Tibial nerve (tissue), 4 donors: ENCODE data around the gene GRB10. TPM values are rescaled to one million over a fixed set of nuclear protein-coding genes. Genes with fewer than 3 reads are reported as not detected.
A peak's percentile ranks its signal among the peaks of the same experiment; 100 is the strongest.

Source experiments
- DNase-seq, 2 donors: peaks; one replicate each; pipeline ENCODE4 v3.0.0-alpha.2; 2019; ENCODE audit warnings: low spot score in 2 of 2
- H3K27ac ChIP-seq, 4 donors: fragments of 200-600 bp; sonication (generic) in 3 of 4; one replicate each; pipeline ENCODE4 v1.5.1; 2017 to 2019; ENCODE audit warnings: mild to moderate bottlenecking in 1 of 4
- H3K27me3 ChIP-seq, 2 donors: fragments of 200-600 bp; sonication (generic) in 1 of 2; one replicate each; pipeline versions ENCODE4 v1.5.1 to v1.6.0; 2017 to 2019
- H3K36me3 ChIP-seq, 3 donors: fragments of 200-600 bp; sonication (generic); one replicate each; pipeline ENCODE4 v1.5.1; 2018 to 2019
- H3K4me1 ChIP-seq, 4 donors: fragments of 200-600 bp; sonication (generic) in 3 of 4; one replicate each; pipeline ENCODE4 v1.5.1; 2017 to 2019
- H3K4me3 ChIP-seq, 4 donors: fragments of 200-600 bp; sonication (generic) in 3 of 4; one replicate each; pipeline ENCODE4 v1.5.1; 2017 to 2019; ENCODE audit warnings: mild to moderate bottlenecking in 1 of 4, moderate library complexity in 1 of 4
- H3K9me3 ChIP-seq, 4 donors: fragments of 200-600 bp; sonication (generic) in 3 of 4; one replicate each; pipeline ENCODE4 v1.5.1; 2017 to 2019
- CTCF ChIP-seq, 5 experiments: fragments of 200-600 bp in 3 of 5; fragments of 450-650 bp in 2 of 5; sonication (generic) in 3 of 5; IDR thresholded peaks; one replicate each; pipeline ENCODE4 v1.5.1; 2016 to 2019; ENCODE audit warnings: antibody characterized with exemption in 5 of 5, mild to moderate bottlenecking in 3 of 5, moderate library complexity in 2 of 5
- EP300 ChIP-seq, 2 donors: sonication (generic); formaldehyde crosslinking; IDR thresholded peaks; one replicate each; pipeline ENCODE4 v1.6.1; 2017; ENCODE audit warnings: antibody characterized with exemption in 2 of 2, mild to moderate bottlenecking in 1 of 2
- POLR2A ChIP-seq, 2 donors: fragments of 450-650 bp; IDR thresholded peaks; one replicate each; pipeline ENCODE4 v1.6.1; 2017; ENCODE audit warnings: antibody characterized with exemption in 2 of 2, mild to moderate bottlenecking in 2 of 2, moderate library complexity in 2 of 2
- WGBS, 2 donors: methylation state at CpG; one replicate each; pipeline ENCODE4 v1.1.5; 2018; 5-methylcytosine and 5-hydroxymethylcytosine counted together
- total RNA-seq, 4 donors: library from RNA; depleted of rRNA; stranded (reverse); fragments of >200 nt; gene quantifications; one replicate each; pipeline ENCODE4 v1.1.0, GENCODE V29; 2016

GRB10 gene
- total RNA-seq, 4 donors from 2014 or later: 34.1 to 73.9 (median 56.0) TPM

GRCh38 chr7:50676079-50676478 lies 106.6 kb downstream of the GRB10 start:
- Histone ChIP-seq H3K4me3 (no peak overlapping the region), H3K27me3 (no peaks in the 10 kb centered on the region), H3K4me1 (peaks cover 0 to 30% (median 4%) of the 10 kb centered on the region in 4 donors), H3K9me3 (no peaks in the 10 kb centered on the region), H3K36me3 (peaks cover 0 to 30% (median 0%) of the 10 kb centered on the region in 3 donors), H3K27ac (peak overlapping the region in 1 of 4 donors; percentile 1)
- TF ChIP-seq EP300 (IDR thresholded peaks at IDR 0.05): no peak
- no peak for TF ChIP-seq POLR2A (IDR thresholded peaks at IDR 0.05)
- TF ChIP-seq CTCF (IDR thresholded peaks at IDR 0.05): no peak
- WGBS, 2 donors: 64 to 65% methylated on average over 5 of the region's 5 CpGs
- DNase-seq: no peak

- TF ChIP-seq CTCF (IDR thresholded peaks at IDR 0.05) (no peak), EP300 (IDR thresholded peaks at IDR 0.05) (no peak), POLR2A (IDR thresholded peaks at IDR 0.05) (no peak)
- no peak for DNase-seq
- H3K36me3 ChIP-seq: peaks cover 0 to 32% (median 0%) of the 10 kb centered on the region in 3 donors
- H3K4me1 ChIP-seq: peaks cover 0 to 29% (median 4%) of the 10 kb centered on the region in 4 donors
- no peaks in the 10 kb centered on the region for H3K9me3 ChIP-seq
- no peak overlapping the region for H3K27ac ChIP-seq
- WGBS, 2 donors: 78 to 91% methylated on average over 11 of the region's 11 CpGs
- no peak overlapping the region for H3K4me3 ChIP-seq
- H3K27me3 ChIP-seq: no peaks in the 10 kb centered on the region
Measured at GRCh38 chr7:50674896-50675835, 107.5 kb downstream of the GRB10 start.

- peaks cover 0 to 29% (median 4%) of the 10 kb centered on the region in 4 donors for H3K4me1 ChIP-seq
- H3K36me3 ChIP-seq: peaks cover 0 to 41% (median 0%) of the 10 kb centered on the region in 3 donors
- H3K27me3 ChIP-seq: no peaks in the 10 kb centered on the region
- no peak overlapping the region for H3K4me3 ChIP-seq
- no peak for TF ChIP-seq CTCF (IDR thresholded peaks at IDR 0.05)
- TF ChIP-seq EP300 (IDR thresholded peaks at IDR 0.05): no peak
- TF ChIP-seq POLR2A (IDR thresholded peaks at IDR 0.05): no peak
- H3K9me3 ChIP-seq: no peaks in the 10 kb centered on the region
- H3K27ac ChIP-seq: no peak overlapping the region
- no peak for DNase-seq
- 90 to 100% methylated on average over 5 to 10 of the region's 10 CpGs for WGBS, 2 donors
Measured at GRCh38 chr7:50674299-50674698, 108.4 kb downstream of the GRB10 start.

GRCh38 chr7:50673096-50673495 lies 109.6 kb downstream of the GRB10 start:
- no peak for DNase-seq
- WGBS, 2 donors: 91 to 95% methylated on average over 10 of the region's 10 CpGs
- no peak for TF ChIP-seq POLR2A (IDR thresholded peaks at IDR 0.05)
- no peak for TF ChIP-seq CTCF (IDR thresholded peaks at IDR 0.05)
- TF ChIP-seq EP300 (IDR thresholded peaks at IDR 0.05): no peak
- Histone ChIP-seq H3K27ac (no peak overlapping the region), H3K9me3 (no peaks in the 10 kb centered on the region), H3K36me3 (peaks cover 0 to 41% (median 0%) of the 10 kb centered on the region in 3 donors), H3K4me1 (peaks cover 0 to 33% (median 4%) of the 10 kb centered on the region in 4 donors), H3K4me3 (no peak overlapping the region), H3K27me3 (no peaks in the 10 kb centered on the region)

GRCh38 chr7:50672045-50672444 lies 110.7 kb downstream of the GRB10 start:
- no peaks in the 10 kb centered on the region for H3K9me3 ChIP-seq
- no peaks in the 10 kb centered on the region for H3K27me3 ChIP-seq
- H3K36me3 ChIP-seq: peaks cover 0 to 41% (median 0%) of the 10 kb centered on the region in 3 donors
- peaks cover 0 to 33% (median 3%) of the 10 kb centered on the region in 4 donors for H3K4me1 ChIP-seq
- no peak overlapping the region for H3K4me3 ChIP-seq
- no peak overlapping the region for H3K27ac ChIP-seq
- DNase-seq: no peak
- TF ChIP-seq POLR2A (IDR thresholded peaks at IDR 0.05): no peak
- no peak for TF ChIP-seq EP300 (IDR thresholded peaks at IDR 0.05)
- TF ChIP-seq CTCF (IDR thresholded peaks at IDR 0.05): no peak
- WGBS, 2 donors: 91 to 92% methylated on average over 11 of the region's 11 CpGs
